HG02852 (cell line): ENCODE data around the gene MYO16.
"Not testable (repeated sequence)": the region's sequence is repeated elsewhere in the genome, so short reads cannot be mapped to it uniquely, and the experiment has no call there.

Experiments
- ATAC-seq: cut with Tn5 transposase; IDR thresholded peaks from one replicate; pipeline ENCODE4 v1.9.1; 2021; ENCODE audit warnings: mild to moderate bottlenecking, moderate library complexity; ENCODE audit not compliant: unreplicated experiment

The MYO16 gene

GRCh38 chr13:109214393-109214792 lies 585.0 kb downstream of the MYO16 start:
- ATAC-seq: no peak

- no peak for ATAC-seq
Observed at GRCh38 chr13:109215377-109215776, 586.0 kb downstream of the MYO16 start.

GRCh38 chr13:109217510-109217909 lies 588.1 kb downstream of the MYO16 start:
- ATAC-seq: not testable (repeated sequence)

GRCh38 chr13:109220631-109221030 lies 591.2 kb downstream of the MYO16 start:
- no peak for ATAC-seq

GRCh38 chr13:109224033-109224432 lies 594.6 kb downstream of the MYO16 start:
- ATAC-seq: no peak

- no peak for ATAC-seq
Observed at GRCh38 chr13:109226631-109227030, 597.2 kb downstream of the MYO16 start.

GRCh38 chr13:109227344-109227940 lies 598.0 kb downstream of the MYO16 start:
- no peak for ATAC-seq

GRCh38 chr13:109228211-109228610 lies 598.8 kb downstream of the MYO16 start:
- ATAC-seq: no peak

GRCh38 chr13:109231888-109232287 lies 602.5 kb downstream of the MYO16 start:
- ATAC-seq: no peak

- ATAC-seq: no peak
Observed at GRCh38 chr13:109233293-109233692, 603.9 kb downstream of the MYO16 start.

GRCh38 chr13:109235901-109236300 lies 606.5 kb downstream of the MYO16 start:
- ATAC-seq: no peak

GRCh38 chr13:109241160-109241559 lies 611.7 kb downstream of the MYO16 start:
- no peak for ATAC-seq

- no peak for ATAC-seq
Observed at GRCh38 chr13:109243311-109243951, 614.0 kb downstream of the MYO16 start.

- no peak for ATAC-seq
Observed at GRCh38 chr13:109244566-109244965, 615.2 kb downstream of the MYO16 start.

GRCh38 chr13:109246001-109246400 lies 616.6 kb downstream of the MYO16 start:
- ATAC-seq: no peak

- no peak for ATAC-seq
Observed at GRCh38 chr13:109249780-109250528, 620.5 kb downstream of the MYO16 start.

- no peak for ATAC-seq
Observed at GRCh38 chr13:109251956-109252355, 622.5 kb downstream of the MYO16 start.

GRCh38 chr13:109253316-109253715 lies 623.9 kb downstream of the MYO16 start:
- ATAC-seq: no peak

- ATAC-seq: no peak
Observed at GRCh38 chr13:109254274-109254673, 624.9 kb downstream of the MYO16 start.

- no peak for ATAC-seq
Observed at GRCh38 chr13:109255141-109255856, 625.9 kb downstream of the MYO16 start.
